A549 (cell line): Measurements from ENCODE around the gene HGS. TPM values are rescaled to one million over a fixed set of nuclear protein-coding genes. Genes with fewer than 3 reads are reported as not detected.

Experiments
- ATAC-seq, 2 experiments: fragments of 200-7000 bp in 1 of 2; fragments of >200 bp in 1 of 2; cut with Nextera tagmentation in 1 of 2; cut with Tn5 transposase in 1 of 2; 3 replicates each; pipeline versions ENCODE4 v1.8.0 to v1.9.1; 2018 to 2020; ENCODE audit warnings: mild to moderate bottlenecking in 1 of 2, moderate library complexity in 1 of 2
- CTCF ChIA-PET: fragments of 300-600 bp; sonication (Branson Sonifier 250); formaldehyde crosslinking; extraction: SDS; loops from one replicate; lab custom pipeline; 2021; ENCODE audit warnings: antibody characterized with exemption, inconsistent platforms; lab: Yijun Ruan, JAX
- POLR2A ChIA-PET: fragments of 350-600 bp; formaldehyde crosslinking; extraction: SDS; loops from one replicate; lab custom pipeline; 2021; ENCODE audit warnings: antibody characterized with exemption, inconsistent platforms; lab: Yijun Ruan, JAX
- DNase-seq, 2 experiments: peaks; one replicate each; pipeline versions ENCODE4 v3.0.0 to v3.0.0-alpha.2; 2011 to 2016; ENCODE audit warnings: low read depth in 1 of 2, low spot score in 1 of 2
- FAIRE-seq: peaks from 2 replicates; lab custom pipeline; 2011; peaks lifted over from hg19 to GRCh38; lab: Jason Lieb, UNC
- H3K27ac ChIP-seq, 2 experiments: fragments of >200 bp; sonication (Bioruptor Twin); formaldehyde crosslinking; 3 replicates each; pipeline ENCODE4 v1.5.1; 2016 to 2017
- H3K4me1 ChIP-seq: fragments of >200 bp; sonication (Bioruptor Twin); formaldehyde crosslinking; 3 replicates; pipeline ENCODE4 v1.6.1; 2016
- H3K4me2 ChIP-seq: fragments of >200 bp; sonication (Bioruptor Twin); formaldehyde crosslinking; 3 replicates; pipeline ENCODE4 v1.6.1; 2016
- H3K4me3 ChIP-seq: fragments of >200 bp; sonication (Bioruptor Twin); formaldehyde crosslinking; 3 replicates; pipeline ENCODE4 v1.5.1; 2016
- H3K9me3 ChIP-seq: fragments of >200 bp; sonication (Bioruptor Twin); formaldehyde crosslinking; 3 replicates; pipeline ENCODE4 v1.6.1; 2016
- BHLHE40 ChIP-seq: IDR thresholded peaks from 2 replicates; pipeline ENCODE4 v1.6.1; 2012; ENCODE audit warnings: low read depth, low read length, inconsistent platforms
- CBX2 ChIP-seq: fragments of 200-600 bp; sonication (generic); IDR thresholded peaks from 2 replicates; pipeline ENCODE4 v1.6.1; 2016; ENCODE audit warnings: low read depth, mild to moderate bottlenecking, borderline replicate concordance
- CEBPB ChIP-seq, 2 experiments: fragments of >200 bp in 1 of 2; sonication (Bioruptor Twin) in 1 of 2; formaldehyde crosslinking in 1 of 2; IDR thresholded peaks; 2 replicates each; pipeline ENCODE4 v1.6.1; 2012 to 2016
- EHF ChIP-seq: fragments of 250-450 bp; sonication (Bioruptor Pico); IDR thresholded peaks from 2 replicates; pipeline ENCODE4 v1.5.0; 2020; ENCODE audit warnings: mild to moderate bottlenecking
- EP300 ChIP-seq, 2 experiments: fragments of >200 bp; sonication (Bioruptor Twin); formaldehyde crosslinking; IDR thresholded peaks; 2 replicates in 1 of 2; 3 replicates in 1 of 2; pipeline ENCODE4 v1.6.1; 2016 to 2017
- JUN ChIP-seq, 2 experiments: fragments of >200 bp; sonication (Bioruptor Twin); formaldehyde crosslinking; IDR thresholded peaks; 2 replicates in 1 of 2; 3 replicates in 1 of 2; pipeline ENCODE4 v1.6.1; 2016 to 2017
- KDM1A ChIP-seq: fragments of 200-600 bp; sonication (generic); IDR thresholded peaks from 2 replicates; pipeline ENCODE4 v1.6.1; 2016; ENCODE audit warnings: low read depth, mild to moderate bottlenecking
- KDM5A ChIP-seq: fragments of 200-600 bp; sonication (generic); IDR thresholded peaks from 2 replicates; pipeline ENCODE4 v1.6.1; 2016; ENCODE audit warnings: antibody characterized with exemption, mild to moderate bottlenecking
- MAFK ChIP-seq: fragments of 450-650 bp; IDR thresholded peaks from 2 replicates; pipeline ENCODE4 v1.6.1; 2014; ENCODE audit not compliant: partially characterized antibody
- NFE2L2 ChIP-seq: fragments of 150-350 bp; conservative IDR thresholded peaks from 2 replicates; pipeline ENCODE4 v1.6.1; 2014; ENCODE audit warnings: low read length
- NPAS2 ChIP-seq: fragments of 250-450 bp; sonication (Bioruptor Pico); IDR thresholded peaks from 2 replicates; pipeline ENCODE4 v1.8.0; 2022; ENCODE audit warnings: mild to moderate bottlenecking, moderate library complexity, borderline replicate concordance
- POLR2AphosphoS2 ChIP-seq: conservative IDR thresholded peaks from 2 replicates; pipeline ENCODE4 v1.6.1; 2012; ENCODE audit warnings: low read length, improper control_type of control experiment, inconsistent platforms
- RARB ChIP-seq: fragments of 250-450 bp; sonication (Bioruptor Pico); IDR thresholded peaks from 2 replicates; pipeline ENCODE4 v1.8.0; 2021; ENCODE audit warnings: mild to moderate bottlenecking, moderate library complexity
- RCOR1 ChIP-seq: fragments of 150-350 bp; IDR thresholded peaks from 2 replicates; pipeline ENCODE4 v1.6.1; 2014; ENCODE audit warnings: antibody characterized with exemption, low read length, low read depth
- RFX5 ChIP-seq: fragments of 450-650 bp; IDR thresholded peaks from 2 replicates; pipeline ENCODE4 v1.7.1; 2014; ENCODE audit warnings: antibody characterized with exemption, mild to moderate bottlenecking, moderate library complexity
- SMC3 ChIP-seq: fragments of >200 bp; sonication (Bioruptor Twin); formaldehyde crosslinking; IDR thresholded peaks from 3 replicates; pipeline ENCODE4 v1.6.1; 2018; ENCODE audit warnings: inconsistent platforms
- ZC3H11A ChIP-seq: fragments of 450-650 bp; IDR thresholded peaks from 2 replicates; pipeline ENCODE4 v1.6.1; 2014; ENCODE audit warnings: antibody characterized with exemption, mild to moderate bottlenecking
- ZSCAN20 ChIP-seq: fragments of 250-450 bp; sonication (Bioruptor Pico); IDR thresholded peaks from 2 replicates; pipeline ENCODE4 v1.8.0; 2022; ENCODE audit warnings: mild to moderate bottlenecking, moderate library complexity
- WGBS: methylation state at CpG from one replicate; pipeline ENCODE4 v1.1.6; 2017; ENCODE audit errors: missing lambda C conversion rate; 5-methylcytosine and 5-hydroxymethylcytosine counted together
- polyA plus RNA-seq, 4 experiments: library from polyadenylated mRNA; depleted of rRNA in 3 of 4; stranded (reverse); fragments of >200 nt; fragmentation: RNase III in 1 of 4; extraction: RNeasy Plus Mini Kit Qiagen cat#74134 plus additional on column Dnase treatment in 1 of 4; gene quantifications; 2 replicates in 3 of 4; 3 replicates in 1 of 4; pipeline ENCODE4 v1.2.3, GENCODE V29; 2011 to 2017
- TF ChIP-seq, protein P1 (sequence below): IDR thresholded peaks from 2 replicates; pipeline ENCODE4 v1.6.1; 2012; ENCODE audit warnings: low read depth, borderline replicate concordance
- TF ChIP-seq, protein P2 (sequence below): fragments of 150-350 bp; IDR thresholded peaks from 2 replicates; pipeline ENCODE4 v1.6.1; 2014; ENCODE audit warnings: low read depth, mild to moderate bottlenecking, low read length
- TF ChIP-seq, protein P3 (sequence below): IDR thresholded peaks from 2 replicates; pipeline ENCODE4 v1.6.1; 2012

The HGS gene
- polyA plus RNA-seq, 2 of the 4 experiments (the other 2 are of a cell fraction) = 85.9 to 130 TPM

DNA sequence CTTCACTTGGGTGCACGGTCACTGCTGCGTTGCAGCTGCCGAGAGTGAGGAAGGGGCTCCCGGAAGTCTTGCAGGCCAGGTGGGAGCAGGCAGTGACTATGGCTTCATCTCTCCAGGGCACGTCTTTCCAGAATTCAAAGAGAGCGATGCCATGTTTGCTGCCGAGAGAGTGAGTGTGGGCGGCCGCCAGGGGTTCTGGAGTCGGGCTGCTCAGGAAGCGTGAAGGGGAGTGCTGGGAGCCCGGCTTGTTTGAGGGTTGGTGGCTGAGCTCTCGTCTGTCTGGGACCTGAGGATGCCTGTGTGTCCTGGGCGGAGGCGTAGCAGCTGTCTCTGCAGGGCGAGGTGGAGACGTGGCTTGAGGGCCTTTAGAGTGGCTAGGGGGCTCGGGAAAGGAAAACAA, 6.3 kb downstream of the HGS start:
- no peak for ATAC-seq
- ChIA-PET POLR2A (no interaction called here), CTCF (interaction anchor here (0.8 to 3.0 kb wide), 4 partner anchors 10 to 25 kb away, joined by 3 to 19 read pairs (median 5); partner anchors contain the start of gene MRPL12)
- FAIRE-seq = no peak
- whole genome bisulfite sequencing = 90% methylated on average over 18 of the region's 18 CpGs
- DNase-seq = no peak
- Histone ChIP-seq H3K27ac (no peak overlapping the region), H3K4me2 (no peak overlapping the region), H3K4me1 (peaks cover 8% of the 10 kb centered on the region), H3K4me3 (no peak overlapping the region), H3K9me3 (no peaks in the 10 kb centered on the region)
- no peak for TF ChIP-seq RFX5
- TF ChIP-seq BHLHE40 = no peak
- no peak for TF ChIP-seq EP300 (IDR thresholded peaks at IDR 0.05)
- no peak for TF ChIP-seq POLR2AphosphoS2
- no peak for TF ChIP-seq NPAS2 (CRISPR knock-in tag)
- no peak for TF ChIP-seq RARB (CRISPR knock-in tag)
- TF ChIP-seq ZSCAN20 = no peak

DNA sequence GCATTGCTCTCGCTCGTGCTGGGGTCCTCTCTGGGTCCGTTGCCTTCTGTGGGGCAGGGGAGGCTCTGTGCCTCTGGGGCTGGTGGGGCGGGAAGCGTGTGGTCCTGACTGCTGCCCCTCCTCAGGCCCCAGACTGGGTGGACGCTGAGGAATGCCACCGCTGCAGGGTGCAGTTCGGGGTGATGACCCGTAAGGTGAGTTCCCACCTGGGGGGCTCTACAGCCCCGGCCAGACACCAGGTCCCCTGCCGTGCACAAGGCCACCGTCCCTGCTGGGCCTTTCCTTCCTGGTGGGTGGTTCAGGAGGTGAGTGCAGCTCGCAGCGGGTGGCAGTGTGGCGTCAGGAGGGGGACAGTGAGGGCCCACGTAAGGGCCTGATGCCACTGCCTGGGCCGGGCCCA, 6.7 kb downstream of the HGS start:
- Histone ChIP-seq H3K4me3 (no peak overlapping the region), H3K4me1 (peaks cover 3% of the 10 kb centered on the region), H3K9me3 (no peaks in the 10 kb centered on the region), H3K4me2 (no peak overlapping the region), H3K27ac (no peak overlapping the region)
- POLR2A ChIA-PET = interaction anchor here (0.6 kb wide), 1 partner anchor 12 kb away, joined by 5 read pairs; the partner anchor contains the start of gene MRPL12
- ATAC-seq = no peak
- CTCF ChIA-PET = interaction anchor here (0.8 to 3.0 kb wide), 5 partner anchors 10 to 140 kb away, joined by 3 to 19 read pairs (median 4); partner anchors contain the start of gene MRPL12
- TF ChIP-seq RCOR1 (no peak), CEBPB (IDR thresholded peaks at IDR 0.05) (no peak), RARB (CRISPR knock-in tag) (no peak), POLR2AphosphoS2 (no peak)
- 89% methylated on average over 17 of the region's 17 CpGs for WGBS
- no peak for FAIRE-seq
- no peak for DNase-seq

DNA sequence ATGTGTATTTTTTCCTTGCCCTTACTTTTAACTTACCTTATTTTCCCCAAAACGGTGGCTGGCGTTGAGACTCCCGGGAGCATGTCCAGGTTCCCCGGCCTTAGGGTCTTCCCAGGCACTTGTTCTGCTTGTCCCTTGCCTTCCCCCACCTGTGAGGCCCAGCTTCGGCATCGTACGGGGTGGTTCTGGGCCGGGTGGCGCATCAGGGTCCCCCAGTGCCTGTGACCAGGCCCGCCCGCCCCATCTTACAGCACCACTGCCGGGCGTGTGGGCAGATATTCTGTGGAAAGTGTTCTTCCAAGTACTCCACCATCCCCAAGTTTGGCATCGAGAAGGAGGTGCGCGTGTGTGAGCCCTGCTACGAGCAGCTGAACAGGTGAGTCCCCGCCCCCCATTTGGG, 7.4 kb downstream of the HGS start:
- H3K4me1 ChIP-seq = no peaks in the 10 kb centered on the region
- TF ChIP-seq KDM1A = no peak
- TF ChIP-seq, protein P1, sequence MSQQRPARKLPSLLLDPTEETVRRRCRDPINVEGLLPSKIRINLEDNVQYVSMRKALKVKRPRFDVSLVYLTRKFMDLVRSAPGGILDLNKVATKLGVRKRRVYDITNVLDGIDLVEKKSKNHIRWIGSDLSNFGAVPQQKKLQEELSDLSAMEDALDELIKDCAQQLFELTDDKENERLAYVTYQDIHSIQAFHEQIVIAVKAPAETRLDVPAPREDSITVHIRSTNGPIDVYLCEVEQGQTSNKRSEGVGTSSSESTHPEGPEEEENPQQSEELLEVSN = no peak
- TF ChIP-seq EHF (CRISPR knock-in tag) = no peak
- TF ChIP-seq, protein P2, sequence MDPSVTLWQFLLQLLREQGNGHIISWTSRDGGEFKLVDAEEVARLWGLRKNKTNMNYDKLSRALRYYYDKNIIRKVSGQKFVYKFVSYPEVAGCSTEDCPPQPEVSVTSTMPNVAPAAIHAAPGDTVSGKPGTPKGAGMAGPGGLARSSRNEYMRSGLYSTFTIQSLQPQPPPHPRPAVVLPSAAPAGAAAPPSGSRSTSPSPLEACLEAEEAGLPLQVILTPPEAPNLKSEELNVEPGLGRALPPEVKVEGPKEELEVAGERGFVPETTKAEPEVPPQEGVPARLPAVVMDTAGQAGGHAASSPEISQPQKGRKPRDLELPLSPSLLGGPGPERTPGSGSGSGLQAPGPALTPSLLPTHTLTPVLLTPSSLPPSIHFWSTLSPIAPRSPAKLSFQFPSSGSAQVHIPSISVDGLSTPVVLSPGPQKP = no peak
- TF ChIP-seq MAFK = no peak
- TF ChIP-seq JUN (IDR thresholded peaks at IDR 0.05) = no peak
- no peak for TF ChIP-seq NFE2L2
- TF ChIP-seq ZC3H11A = no peak
- no peak for TF ChIP-seq CBX2
- no peak for TF ChIP-seq SMC3
- TF ChIP-seq, all 56 proteins: peak for 0
- ATAC-seq = no peak
- no peaks in the 10 kb centered on the region for H3K9me3 ChIP-seq
- ChIA-PET POLR2A (interaction anchor here (0.6 kb wide), 1 partner anchor 11 kb away, joined by 5 read pairs; the partner anchor contains the start of gene MRPL12), CTCF (interaction anchor here (1.2 to 3.0 kb wide), 3 partner anchors 11 to 140 kb away, joined by 4 to 19 read pairs (median 7); partner anchors contain the start of gene MRPL12)
- no peak overlapping the region for H3K4me3 ChIP-seq
- DNase-seq = no peak
- no peak for FAIRE-seq
- 95% methylated on average over 18 of the region's 18 CpGs for WGBS
- H3K4me2 ChIP-seq = no peak overlapping the region
- H3K27ac ChIP-seq = no peak overlapping the region

DNA sequence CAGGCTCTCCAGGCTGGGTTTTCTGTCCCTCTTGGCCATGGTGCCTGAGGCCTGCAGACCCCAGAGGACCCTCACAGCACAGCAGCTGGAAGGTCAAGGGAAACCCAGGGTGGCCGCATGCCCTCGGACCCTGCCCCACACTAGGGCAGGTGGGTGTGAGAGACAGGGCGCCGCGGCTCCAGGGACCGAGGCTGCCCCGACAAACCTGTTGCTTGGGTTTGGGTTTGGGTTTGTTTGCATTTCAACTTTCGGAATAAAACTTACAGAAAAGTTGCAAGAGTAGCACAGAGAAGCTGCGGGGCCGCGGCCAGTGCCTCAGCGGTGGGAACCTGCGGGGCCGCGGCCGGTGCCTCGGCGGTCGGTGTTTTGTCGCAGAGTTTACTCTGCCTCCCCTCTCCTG, 7.8 kb downstream of the HGS start:
- H3K4me2 ChIP-seq = no peak overlapping the region
- CTCF ChIA-PET = interaction anchor here (1.2 to 3.0 kb wide), 2 partner anchors 11 to 139 kb away, joined by 4 to 19 read pairs; partner anchors contain the start of gene MRPL12
- no peaks in the 10 kb centered on the region for H3K4me1 ChIP-seq
- no peaks in the 10 kb centered on the region for H3K9me3 ChIP-seq
- no peak overlapping the region for H3K27ac ChIP-seq
- POLR2A ChIA-PET = interaction anchor here (1.1 to 2.1 kb wide), 2 partner anchors 8 to 11 kb away, joined by 3 to 11 read pairs; partner anchors contain the start of genes ARL16, HGS and MRPL12
- H3K4me3 ChIP-seq = no peak overlapping the region
- ATAC-seq (no peak), FAIRE-seq (no peak), DNase-seq (no peak)
- TF ChIP-seq KDM5A = no peak
- TF ChIP-seq, protein P3, sequence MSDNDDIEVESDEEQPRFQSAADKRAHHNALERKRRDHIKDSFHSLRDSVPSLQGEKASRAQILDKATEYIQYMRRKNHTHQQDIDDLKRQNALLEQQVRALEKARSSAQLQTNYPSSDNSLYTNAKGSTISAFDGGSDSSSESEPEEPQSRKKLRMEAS = no peak
- WGBS = 96% methylated on average over 20 of the region's 20 CpGs
